UCSD-AML1 (cell line): ENCODE data around the gene HAT1.
A peak's percentile ranks its signal among the peaks of the same experiment; 100 is the strongest.
"Not testable (repeated sequence)": the region's sequence is repeated elsewhere in the genome, so short reads cannot be mapped to it uniquely, and the experiment has no call there.

Experiments used
- DNase-seq: peaks from one replicate; lab custom pipeline; 2025; ENCODE audit not compliant: unreplicated experiment; lab: John Stamatoyannopoulos, UW

The HAT1 gene

DNA sequence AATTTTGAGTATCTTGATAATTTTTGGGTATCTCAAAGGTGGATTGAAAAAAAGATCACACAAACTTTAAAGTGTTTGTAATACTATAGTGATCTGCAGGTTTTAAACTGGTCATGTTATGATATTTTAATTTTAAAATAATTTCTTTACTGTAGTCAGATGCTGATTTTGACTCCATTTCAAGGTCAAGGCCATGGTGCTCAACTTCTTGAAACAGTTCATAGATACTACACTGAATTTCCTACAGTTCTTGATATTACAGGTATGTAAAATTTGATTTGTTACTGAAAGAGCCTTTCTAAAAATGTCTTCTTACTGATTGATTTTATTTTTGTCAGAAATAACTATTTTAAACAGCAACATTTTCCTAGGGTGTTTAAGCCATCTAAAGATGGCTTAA, 44.4 kb downstream of the HAT1 start:
- no peak for DNase-seq

DNA sequence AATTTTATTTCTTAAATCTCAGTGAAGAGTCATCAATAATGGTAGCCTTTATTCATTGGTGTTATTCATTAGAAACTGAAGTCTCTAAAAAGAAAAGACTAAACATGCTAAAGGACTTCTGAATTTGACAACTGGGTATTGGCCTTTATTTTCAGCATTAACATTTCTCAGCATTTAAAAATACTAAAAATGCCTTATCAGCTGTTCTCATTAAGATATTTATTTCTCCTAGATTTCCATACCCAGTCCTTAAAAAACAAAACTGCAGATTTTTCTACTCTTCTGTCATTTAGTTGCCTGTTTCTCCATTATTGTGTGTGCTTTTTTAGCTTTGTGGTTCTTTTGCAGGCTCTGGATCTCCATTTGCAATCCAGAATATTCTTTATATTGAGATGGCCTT, 46.2 kb downstream of the HAT1 start:
- no peak for DNase-seq

DNA sequence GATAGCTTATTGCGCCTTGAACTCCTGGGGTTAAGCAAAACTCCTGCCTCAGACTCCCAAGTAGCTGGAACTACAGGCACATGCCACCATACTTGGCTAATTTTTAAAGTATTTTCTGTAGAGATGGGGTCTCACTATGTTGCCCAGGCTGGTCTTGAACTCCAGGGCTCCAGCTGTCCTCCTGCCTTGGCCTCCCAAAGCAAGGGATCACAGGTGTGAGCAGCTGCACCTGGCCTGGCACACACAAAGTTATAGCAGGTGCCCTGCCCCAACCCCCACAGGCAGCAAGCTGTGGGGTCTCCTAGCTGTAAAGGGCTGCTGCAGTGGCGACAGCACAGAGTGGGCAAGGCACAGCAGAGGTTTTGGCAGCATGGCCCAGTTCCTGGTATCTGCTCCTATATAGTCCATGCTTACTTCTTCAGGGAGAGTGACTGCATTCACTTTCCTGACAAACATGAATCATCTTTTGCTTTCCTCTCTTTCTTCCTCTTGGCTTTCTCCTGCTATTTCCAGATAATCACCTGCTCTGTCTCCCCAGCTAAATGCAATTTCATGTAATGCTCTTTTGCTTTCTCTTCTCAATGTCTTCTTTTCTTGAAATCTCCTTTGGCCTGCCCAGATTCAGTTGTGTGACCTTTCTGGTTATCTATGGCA, 50.2 kb downstream of the HAT1 start:
- no peak for DNase-seq

DNA sequence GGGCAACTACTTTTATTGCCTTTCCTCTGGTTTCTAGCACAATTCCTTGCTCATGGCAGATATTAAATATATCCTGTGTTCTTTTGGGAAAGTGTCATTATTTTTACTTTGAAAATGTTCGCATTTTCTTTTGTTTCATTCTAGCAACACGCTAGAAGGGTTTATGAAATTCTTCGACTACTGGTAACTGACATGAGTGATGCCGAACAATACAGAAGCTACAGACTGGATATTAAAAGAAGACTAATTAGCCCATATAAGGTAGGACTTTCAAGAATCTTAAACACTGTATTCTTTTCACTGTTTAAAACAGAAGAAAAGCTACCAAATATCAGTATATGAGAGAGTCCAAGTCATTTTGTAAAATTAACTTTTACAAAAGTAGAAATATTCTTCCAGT, 56.8 kb downstream of the HAT1 start:
- DNase-seq = no peak

DNA sequence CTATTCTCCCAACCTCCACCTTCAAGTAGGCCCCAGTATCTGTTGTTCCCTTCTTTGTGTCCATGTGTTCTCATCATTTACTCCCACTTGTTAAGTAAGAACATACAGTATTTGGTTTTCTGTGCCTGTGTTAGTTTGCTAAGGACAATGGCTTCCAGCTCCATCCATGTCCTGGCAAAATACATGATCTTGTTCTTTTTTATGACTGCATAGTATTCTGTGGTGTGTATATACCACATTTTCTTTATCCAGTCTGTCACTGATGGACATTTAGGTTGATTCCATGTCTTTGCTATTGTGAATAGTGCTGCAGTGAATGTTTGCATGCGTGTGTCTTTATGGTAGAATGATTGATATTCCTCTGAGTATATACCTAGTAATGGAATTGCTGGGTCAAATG, 61.7 kb downstream of the HAT1 start:
- not testable (repeated sequence) for DNase-seq

DNA sequence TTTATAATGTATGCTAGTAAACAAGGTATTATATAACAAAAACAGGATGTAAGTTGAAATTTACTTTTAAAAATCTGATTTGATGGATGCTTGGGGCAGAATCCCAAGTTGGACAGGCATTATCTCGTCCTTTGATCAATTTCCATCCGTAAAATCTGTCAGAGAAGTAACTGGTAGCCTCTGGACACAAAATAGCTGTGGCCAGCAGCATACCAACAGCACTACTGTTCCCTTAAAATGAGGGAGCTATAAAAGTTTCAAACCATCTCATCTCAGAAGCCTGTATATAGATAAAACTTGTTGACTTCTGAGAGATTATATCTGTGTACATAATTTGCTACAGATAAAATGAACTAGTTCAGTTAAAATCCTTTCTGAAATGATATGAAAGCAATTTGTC, 62.8 kb downstream of the HAT1 start:
- DNase-seq = no peak

DNA sequence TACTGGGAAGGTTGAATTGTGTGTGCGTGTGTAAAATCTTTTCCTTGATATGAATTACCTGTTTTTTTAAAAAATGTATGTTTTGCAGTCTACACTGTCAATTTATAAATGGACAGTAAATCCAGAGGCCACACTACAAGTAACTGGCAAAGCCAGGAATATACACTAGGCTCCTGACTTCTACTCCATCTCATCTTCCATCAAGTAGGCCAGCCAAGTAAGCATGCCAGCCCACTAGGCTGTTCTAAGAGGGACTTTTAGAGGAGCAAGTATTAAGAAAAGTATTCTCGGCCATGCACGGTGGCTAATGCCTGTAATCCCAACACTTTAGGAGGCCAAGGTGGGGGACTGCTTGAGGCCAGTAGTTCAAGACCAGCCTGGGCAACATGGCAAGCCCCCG, 64.5 kb downstream of the HAT1 start:
- DNase-seq = no peak

DNA sequence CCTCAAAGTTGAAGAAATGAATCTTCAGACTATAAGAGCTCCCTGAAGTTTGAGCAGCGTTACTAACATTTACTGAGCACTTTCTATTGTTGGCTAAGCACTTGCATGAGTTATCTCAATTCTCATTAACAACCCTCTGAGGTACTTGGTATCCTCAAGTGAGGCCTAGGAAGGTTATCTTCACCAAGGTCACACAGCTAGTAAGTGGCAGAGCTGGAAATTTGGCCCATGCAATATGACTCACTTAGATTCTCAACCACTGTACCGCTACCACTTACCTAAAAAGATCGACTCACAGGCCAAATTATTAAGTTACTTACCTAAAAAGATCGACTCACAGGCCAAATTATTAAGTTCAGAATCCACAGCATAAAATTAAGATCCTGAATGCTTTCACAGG, 68.8 kb downstream of the HAT1 start:
- no peak for DNase-seq

DNA sequence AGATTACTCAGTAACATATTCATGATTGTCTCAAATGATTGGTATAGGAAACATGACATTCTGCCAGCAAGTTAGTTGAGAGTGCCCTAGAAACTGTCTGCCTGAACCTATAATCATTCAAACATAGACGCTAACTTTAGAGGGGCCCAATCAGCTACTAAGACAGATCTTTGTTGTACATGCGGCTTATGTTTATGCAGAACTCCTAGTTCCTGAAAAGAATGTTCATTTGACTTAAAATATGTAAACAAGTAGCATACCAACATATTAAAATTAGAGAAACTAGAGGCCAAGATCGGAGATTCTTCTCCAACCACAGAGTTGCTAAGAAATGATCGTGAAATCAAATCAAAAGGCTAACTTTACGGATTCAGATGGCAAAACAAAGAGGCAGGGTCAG, 73.3 kb downstream of the HAT1 start:
- no peak for DNase-seq

DNA sequence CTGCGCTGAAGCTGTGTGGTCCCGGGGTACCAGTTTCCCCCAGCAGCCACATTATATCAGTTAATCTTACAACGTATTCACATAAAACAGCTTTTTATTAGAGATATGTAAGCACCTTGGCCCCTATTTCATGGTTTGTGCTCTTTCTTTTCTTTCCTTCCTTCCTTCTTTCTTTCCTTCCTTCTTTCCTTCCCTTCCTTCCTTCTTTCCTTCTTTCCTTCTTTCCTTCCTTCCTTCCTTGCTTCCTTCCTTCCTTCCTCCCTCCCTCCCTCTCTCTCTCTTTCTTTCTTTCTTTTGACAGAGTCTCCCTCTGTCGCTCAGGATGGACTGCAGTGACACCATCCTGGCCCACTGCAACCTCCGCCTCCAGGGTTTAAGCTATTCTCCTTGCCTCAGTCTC, 73.8 kb downstream of the HAT1 start:
- no peak for DNase-seq

DNA sequence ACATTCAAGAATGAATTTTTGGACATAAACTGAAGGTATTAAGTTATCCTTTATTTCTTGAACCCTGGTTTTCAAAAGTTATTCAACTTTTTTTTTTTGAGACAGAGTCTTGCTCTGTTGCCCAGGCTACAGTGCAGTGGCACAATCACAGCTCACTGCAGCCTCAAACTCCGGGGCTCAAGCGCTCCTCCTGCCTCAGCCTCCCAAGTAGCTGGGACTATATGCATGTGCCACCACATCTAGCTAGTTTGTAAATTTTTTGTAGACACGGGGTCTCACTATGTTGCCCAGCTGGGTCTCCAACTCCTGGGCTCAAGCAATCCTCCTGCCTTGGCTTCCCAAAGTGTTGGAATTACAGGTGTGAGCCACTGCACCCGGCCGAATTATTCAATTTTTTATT, 74.8 kb downstream of the HAT1 start:
- not testable (repeated sequence) for DNase-seq

DNA sequence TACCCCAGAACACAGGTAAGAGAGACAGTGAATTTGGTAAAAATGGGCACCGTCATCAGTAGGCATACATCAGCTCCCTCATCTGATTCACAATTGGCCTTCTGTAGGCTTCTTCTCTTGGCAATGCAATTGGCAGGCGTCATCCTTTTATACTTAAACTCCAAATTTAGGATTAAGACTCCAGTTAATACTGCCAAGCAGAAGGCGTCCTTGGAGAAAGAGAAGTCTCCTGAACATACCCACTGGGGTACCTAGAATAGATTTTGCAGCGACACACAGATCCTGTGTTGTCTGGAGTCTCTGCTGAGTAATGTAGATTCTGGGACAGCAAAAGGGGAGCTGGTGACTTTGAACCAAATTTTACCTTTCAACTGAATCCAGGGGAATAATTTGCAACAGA, 76.9 kb downstream of the HAT1 start:
- no peak for DNase-seq

DNA sequence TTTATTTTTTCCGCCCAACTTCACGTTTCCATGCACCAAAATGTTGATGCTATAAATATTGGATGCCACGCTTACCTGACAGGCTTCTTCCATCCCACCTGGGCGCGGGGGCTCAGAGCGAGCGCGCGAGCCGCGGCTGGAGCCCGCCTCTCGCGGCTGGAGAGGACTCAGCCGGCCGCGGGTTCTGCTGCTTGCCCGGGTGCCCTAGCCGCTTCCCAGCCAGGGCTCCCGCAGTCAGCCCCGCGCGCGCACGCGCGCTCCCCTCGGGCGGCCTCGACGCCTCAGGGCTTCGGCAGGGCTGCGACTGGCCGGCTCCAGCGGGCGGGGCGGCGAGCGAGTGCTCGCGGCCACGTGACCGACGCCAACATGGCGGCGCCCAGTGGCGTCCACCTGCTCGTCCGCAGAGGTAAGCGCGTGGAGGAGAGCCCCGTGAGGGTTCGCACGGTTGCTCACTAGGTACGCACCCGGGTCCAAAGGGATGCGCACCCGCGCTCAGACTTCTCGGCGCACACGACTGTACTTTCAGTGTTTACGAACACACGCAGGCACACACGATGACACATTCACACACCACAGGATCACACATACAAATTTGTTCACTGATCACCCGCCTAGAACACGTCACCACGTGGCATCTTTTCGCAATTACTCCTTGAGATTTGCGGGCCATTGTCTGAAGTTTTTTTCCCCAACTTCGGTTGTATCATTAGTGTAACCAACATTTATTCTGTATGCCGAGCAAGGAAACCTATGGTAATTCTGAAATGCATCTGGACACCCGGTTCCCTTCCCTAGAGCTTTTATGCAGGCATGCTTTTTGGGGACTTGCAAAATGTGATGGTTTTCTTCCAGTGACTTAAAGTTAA, 77.6 kb downstream of the HAT1 start, which contains the start of gene METAP1D:
METAP1D (plus strand) TSS at position 350 of the 866 bp plus-strand sequence; CDS start at position 367, 17 bp downstream.
- DNase-seq = peak; percentile 95

DNA sequence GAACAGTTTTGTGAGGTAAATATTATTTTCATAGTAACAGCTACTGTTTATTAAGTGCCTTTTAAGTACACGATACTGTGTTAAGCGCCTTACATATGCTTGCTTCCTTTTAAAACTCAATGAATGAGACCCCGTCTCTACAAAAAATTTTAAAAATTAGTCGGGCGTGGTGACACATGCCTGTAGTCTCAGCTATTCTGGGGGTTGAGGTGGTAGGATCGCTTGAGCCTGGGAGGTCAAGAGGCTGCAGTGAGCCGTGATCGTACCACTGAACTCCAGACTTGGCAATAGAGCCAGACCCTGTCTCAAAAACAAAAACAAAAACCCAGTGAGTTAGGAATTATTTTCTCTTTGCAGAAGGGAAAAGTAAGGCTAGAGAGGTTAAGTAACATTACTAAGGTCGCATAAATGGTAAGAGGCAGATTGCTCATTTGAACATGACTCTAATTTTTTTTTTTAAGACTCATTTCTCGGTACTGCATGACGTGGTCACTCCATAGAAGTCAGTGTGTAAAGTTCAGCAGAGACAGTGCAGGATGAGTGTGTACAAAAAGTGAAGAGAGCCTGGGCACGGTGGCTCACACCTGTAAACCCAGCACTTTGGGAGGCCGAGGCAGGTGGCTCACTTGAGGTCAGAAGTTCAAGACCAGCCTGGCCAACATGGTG, 78.6 kb downstream of the HAT1 start:
- no peak for DNase-seq

DNA sequence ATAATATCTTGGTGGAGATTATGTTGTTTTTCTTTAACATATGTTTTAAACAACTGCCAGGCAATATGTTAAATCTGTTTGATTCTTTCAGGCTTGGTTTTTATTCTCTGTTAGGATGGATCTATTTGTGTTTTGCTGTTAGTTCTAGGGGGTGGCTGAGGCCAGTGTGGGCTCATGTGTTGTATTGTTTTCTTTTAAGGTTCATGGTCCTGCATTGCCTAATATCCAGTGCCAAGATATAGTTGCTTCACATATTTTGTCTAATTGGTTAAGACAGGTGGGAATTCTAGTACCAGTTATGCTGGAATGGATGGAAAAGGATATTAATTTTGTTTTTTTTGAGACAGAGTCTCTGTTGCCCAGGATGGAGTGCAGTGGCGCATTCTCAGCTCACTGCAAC, 85.1 kb downstream of the HAT1 start:
- DNase-seq = no peak

DNA sequence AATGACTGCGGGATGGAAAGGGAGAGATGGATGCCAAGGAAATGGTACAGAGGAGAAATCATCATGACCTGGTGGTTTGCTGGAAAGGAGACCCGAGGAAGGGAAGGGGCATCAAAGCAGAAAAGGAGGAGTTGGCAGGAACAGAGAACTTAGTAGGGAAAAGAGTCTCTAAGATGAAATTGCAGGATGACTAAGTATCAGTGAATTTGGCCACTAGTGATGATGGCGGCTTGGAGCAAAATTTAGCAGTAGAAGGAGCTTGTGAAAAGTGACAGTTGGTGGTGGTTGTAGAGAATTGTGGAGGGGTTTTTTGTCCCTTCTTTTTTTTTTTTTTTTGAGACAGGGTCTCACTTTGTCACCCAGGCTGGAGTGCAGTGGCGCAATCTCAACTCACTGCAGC, 87.6 kb downstream of the HAT1 start:
- DNase-seq = no peak

DNA sequence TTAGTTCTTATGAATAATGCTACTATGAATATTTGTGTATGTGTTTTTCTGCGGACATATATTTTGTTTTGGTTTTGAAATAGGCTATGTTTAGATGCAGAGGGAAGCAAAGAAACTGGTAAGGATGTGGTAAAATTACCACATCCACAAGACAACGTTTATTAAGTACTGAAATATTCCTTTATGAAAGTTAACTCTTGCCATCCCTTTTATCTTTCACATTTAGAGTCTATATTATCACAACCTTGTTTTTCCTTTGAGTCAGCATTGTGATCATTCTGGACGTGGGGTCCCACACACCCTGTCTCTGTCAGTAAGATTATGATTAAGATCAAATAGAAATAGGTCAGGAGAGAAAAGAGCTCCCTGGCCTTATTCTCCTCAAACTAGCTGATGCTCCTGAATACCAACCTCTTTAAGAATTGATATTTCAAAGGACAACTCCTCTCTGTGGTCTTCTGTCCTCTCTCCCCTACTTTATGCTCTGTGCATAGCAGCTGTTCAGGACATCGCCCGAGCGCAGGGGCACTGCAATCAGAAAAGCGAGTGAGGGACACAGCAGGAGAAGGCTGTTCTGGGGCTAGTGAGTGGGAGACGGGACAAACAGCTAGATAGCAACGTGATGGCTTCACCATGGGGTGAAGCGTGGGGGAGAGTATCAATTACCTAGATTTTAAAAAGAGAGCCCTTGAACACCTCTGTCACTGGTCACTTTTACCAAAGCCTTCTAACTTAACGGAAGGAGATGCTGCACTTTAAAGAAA, 89.7 kb downstream of the HAT1 start:
- DNase-seq = no peak

DNA sequence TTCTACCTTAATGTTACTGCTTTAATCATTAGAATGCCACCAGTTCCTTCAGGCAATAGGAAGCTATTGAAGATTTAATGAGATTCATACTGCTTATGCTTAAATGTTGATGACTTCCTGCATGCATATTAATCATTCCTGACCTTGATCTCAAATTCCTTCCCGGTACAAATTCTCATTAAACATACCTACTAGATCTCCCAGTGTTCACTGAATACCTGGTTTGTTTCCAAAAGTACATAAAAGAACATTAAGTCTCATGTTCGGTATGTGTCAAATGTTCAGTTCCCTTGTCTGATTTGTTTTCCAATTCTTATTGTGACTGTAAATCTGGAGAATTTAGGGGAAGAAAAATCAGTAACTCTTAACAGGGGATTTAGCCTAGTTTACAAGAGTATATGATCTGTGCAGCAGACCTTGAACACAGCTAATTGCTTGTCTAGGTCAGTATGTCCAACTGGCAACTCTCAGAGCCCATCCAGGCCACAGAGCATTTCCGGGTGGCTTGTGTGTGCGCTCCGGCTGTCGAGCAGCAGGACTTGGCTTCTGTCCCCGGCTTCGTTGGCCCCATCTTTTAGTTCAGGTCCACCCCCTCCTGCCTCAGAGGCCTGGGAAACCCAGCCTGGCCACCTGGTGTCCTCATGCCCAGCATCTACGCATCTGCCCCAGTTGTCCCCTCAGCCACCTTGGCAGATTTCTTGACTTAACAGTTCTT, 90.6 kb downstream of the HAT1 start:
- no peak for DNase-seq

DNA sequence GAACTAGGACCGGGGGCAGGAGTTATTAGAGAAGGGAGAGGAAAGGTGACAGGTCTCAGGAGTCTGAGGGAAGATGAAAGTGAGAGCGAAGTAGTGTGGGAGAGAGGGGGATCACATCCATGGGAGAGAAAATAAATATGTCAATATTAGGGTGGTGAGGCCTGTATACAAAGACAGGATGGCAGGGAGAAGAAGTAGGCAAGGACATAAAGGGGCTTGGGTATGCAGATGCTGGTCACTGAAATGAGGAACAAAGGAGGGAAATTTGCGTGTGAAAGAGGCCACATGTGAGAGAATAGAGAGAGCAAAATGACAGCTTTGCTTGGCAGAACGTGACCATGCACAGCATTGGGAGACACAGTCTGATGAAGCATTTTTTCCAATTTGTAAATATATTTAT, 91.1 kb downstream of the HAT1 start:
- no peak for DNase-seq

DNA sequence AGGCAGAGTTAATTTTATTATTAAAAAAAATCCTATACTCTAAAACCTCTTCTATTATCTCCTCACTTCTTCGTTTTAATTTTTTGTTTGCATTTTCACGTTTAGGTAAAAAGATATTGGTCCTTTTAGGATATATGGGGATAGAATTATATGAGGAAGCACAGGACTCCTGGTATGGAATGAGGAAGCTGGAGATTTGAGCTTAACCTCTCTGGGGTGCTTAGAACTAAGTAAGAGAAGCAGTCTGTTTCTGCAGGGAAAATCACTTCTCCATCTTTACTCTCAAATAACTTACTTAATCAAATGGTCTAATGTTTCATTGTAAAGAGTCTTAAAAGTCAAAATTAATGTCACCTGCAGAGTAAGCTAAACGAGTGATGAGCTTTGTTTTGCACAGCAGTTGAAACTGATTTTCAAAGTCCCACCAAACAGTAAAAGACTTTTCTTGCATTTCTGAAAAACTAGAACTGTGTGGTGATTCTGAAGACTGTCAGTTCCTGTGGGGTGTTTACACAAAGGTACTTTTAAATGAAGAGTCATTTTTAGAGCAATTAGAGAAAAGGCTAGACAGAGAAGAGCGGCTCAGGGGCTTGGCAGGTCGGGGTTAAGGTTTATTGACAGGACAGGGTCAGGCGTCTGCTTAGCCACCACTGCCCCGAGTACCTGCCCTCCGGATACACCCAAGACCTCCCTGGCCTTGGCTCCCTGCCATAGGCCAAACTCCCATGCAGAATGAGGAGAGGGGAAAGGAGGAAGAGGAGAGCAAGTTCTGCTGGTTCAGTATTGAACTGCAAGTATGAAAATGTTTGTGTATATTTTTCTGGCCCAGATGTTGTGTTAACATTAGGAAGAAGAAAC, 99.0 kb downstream of the HAT1 start:
- DNase-seq = peak; percentile 28
